SIG-M5 treated with dmso at 0.1 percent for 504 hours (cell line): ENCODE results near the gene ANKHD1.
A peak's percentile ranks its signal among the peaks of the same experiment; 100 is the strongest.
"Not testable (repeated sequence)": the region's sequence is repeated elsewhere in the genome, so short reads cannot be mapped to it uniquely, and the experiment has no call there.

Experiments
- DNase-seq: peaks from one replicate; lab custom pipeline; 2025; ENCODE audit not compliant: unreplicated experiment; lab: John Stamatoyannopoulos, UW

The ANKHD1 gene

DNA sequence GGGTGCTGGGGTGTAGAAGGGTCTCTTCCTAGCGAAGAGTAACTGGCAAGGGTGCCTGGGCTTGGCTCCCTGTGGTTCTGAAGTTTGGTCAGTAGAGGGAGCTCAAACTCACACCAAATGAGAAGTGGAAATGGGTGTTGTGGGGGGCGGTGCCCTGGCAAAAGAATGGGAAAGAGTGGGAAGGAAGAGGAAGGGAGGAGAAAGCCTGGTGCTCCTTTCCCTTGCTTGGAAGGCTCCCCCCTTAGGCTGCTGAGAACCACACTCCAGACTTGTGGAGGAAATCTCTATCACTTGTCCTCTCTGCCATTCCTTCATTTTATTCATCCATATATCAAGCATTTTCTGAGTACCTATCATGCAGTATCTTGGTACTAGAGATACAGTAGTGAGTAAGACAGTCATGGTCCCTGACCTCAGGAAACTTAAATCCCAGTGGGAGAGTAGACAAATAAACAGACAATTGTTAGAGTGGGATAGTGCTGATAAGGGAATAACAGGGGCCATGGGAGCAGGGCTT lies 28.6 kb upstream of the ANKHD1 start:
- peak; percentile 14 for DNase-seq

DNA sequence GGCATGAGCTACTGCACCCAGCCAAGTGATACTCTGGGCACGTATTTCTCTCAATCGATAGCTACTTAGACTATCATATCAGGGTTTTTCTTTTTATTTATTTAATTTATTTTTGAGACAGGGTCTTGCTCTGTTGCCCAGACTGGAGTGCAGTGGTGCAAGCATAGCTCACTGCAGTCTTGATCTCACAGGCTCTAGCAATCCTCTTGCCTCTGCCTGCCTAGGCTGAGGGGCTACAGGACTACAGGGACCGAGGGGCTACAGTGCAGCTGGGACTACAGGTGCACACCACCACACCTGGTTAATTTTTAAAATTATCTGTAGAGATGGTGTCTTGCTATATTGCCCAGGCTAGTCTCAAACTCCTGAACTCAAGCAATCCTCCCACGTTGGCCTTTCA lies 20.3 kb upstream of the ANKHD1 start:
- DNase-seq: no peak

DNA sequence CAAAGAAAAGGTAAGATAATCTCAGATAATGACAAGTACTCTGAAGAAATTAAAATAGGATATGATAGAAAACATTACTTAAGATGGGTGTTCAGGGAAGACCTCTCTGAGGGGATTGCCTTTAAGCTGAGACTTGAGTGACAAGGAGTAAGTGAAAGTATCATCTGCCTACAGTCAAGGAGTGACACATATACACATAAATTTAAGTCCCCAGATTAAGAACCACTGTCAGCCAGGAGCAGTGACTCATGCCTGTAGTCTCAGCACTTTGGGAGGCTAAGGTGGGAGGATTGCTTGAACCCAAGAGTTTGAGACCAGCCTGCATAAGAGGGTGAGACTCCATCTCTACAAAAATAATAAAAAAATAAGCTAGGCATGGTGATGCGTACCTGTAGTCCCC lies 19.7 kb upstream of the ANKHD1 start:
- DNase-seq: no peak

DNA sequence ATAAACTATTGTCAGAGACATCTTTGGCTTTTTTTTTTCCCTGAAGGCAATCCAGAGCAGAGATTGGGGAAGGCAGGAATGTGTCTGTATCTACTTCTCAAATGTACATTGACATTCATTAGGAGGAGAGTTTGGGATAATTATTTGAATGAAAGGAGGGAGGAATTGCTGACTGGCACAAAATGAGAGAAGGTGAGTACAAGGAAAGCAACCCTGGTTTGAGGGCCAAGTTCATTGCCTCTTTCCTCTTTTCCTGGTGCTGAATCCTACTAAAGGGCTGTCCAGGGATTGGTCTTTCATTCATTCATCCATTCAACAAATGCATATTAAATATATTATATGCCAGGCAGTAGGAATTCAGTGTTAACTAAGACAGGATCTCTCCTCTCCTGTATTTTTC lies 18.8 kb upstream of the ANKHD1 start:
- DNase-seq: no peak

DNA sequence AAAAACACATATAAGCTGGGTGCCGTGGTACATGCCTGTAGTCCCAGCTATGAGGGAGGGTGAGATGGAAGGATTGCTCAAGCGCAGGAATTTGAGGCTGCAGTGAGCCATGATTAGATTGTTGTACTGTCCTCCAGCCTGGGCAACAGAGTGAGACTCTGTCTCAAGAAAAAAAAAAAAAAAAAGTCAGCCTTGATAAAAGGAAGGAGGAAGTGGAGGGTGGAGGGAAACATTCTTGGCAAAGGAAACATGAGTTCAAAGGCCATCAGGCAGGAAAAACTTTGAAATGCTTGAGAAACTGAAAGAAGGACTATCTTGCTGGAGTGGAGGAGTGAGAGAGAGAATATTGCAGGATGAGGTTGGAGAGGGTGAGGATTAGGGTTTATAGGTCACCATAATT lies 18.3 kb upstream of the ANKHD1 start:
- DNase-seq: no peak

DNA sequence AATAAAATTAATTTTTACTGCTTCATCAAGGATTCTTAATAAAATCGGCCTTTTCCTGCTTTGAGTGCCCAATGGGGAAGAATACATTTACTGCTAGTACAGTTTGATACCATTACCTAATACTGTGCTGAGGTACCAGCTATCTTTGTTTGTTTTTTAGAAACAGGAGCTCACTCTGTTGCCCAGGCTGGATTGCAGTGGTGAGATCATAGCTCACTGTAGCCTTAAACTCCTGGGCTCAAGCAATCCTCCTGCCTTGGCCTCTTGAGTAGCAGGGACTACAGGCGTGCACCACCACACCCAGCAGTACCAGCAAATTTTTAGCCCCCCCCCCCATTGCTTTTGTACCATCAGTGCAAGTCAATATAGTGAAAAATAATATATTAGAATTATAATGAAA lies 13.6 kb upstream of the ANKHD1 start:
- DNase-seq: no peak

DNA sequence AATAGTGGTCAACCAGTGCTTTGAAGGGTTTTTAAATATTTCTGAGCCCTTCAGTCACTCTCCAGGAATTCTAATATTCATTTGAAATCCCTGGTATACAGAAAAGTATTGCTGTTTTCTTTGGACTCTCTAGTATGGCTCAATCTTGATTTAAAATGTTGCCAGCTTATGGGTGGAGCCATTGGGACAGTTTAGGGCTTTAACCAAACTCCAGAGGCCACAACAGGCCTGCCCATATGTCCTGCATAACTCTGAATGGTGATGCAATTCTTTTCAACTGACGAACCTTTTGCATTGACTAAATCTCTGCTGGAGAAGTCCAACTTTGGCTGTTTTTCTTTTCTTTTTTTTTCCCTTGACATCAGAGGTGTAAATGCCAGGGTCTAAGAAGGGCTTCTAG lies 10.3 kb upstream of the ANKHD1 start:
- no peak for DNase-seq

DNA sequence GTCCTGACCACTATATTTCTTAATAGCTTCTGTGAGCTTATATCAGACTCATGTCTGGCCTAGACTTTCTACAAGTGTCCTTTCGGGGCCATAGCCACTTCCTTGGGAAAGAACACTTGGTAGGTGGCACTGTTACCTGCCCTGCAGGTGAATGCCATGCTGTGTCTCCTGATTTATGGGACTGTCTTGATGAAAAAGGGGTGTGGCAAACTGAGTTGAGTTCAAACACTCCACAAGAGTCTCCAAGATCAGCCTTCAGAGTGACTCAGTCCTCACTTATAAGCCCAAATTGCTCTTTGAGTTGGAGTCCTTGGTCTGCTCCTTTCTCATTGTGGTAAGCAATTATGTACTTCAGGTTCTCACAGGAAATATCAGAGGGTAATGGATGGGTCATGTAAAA lies 9.9 kb upstream of the ANKHD1 start:
- DNase-seq: no peak

DNA sequence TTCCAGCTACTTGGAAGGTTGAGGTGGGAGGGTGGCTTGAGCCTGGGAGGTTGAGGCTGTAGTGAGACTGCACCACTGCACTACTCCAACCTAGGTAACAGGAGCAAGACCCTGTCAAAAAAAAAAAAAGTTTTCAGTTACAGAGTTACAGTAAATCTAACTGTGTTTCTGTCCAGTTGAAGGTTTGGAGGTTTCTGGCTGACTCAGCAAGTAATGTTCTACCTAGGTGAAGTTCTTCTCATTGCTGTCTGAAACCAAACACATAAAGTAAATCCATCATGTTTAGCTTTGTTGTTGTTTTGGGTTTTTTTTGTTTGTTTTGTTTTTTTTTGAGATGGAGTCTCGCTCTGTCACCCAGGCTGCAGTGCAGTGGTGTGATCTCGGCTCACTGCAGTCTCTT lies 7.9 kb upstream of the ANKHD1 start:
- DNase-seq: no peak

DNA sequence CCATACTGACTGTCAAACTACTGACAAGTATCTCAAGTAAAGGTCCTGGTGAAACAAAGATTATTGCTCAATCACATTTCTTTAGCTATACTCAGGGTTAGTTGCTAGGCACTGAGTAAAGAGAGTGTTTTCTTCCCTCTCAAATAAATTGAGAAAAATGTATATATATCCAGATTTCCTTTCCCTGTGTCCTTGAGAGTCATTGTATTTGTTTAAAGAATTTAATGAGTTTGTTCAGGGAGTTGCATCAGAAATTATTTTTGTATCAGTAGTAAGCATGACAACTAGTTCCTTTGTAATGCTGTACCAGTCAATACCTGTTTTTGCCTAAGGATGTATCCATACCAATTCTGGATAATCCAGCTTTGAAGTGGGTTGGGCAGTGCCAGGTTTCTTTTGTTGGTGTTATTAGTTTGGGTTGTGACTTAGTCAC lies 3.2 kb upstream of the ANKHD1 start:
- DNase-seq: peak; percentile 69

DNA sequence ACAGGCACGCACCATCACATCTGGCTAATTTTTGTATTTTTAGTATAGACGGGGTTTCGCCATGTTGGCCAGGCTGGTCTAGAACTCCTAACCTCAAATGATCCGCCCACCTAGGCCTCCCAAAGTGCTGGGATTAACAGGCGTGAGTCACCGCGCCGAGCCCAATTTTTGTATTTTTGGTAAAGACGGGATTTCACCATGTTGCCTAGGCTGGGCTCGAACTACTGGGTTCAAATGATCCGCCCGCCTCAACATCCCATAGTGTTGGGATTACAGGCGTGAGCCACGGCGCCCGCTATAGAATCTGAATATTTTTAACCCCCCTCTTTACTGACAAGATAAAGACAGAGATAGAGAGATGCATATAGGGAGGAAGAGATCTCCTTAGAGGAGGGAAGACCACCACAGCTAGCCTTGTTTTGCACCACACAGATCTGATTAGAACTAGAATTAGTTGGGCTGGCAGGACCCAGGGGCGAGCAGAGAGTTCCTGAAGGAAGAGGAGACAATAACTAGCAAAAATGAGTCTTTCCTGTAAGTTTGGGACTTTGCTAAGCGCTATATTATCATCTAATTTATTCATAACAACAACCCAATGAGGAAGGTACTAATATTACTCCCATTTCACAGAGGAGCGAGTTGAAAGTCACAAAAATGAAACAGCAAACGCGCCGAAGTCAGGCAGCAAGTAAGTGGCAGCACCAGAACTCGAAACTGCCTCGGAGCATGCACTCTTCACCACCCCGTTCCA lies 1.5 kb upstream of the ANKHD1 start:
- peak; percentile 54 for DNase-seq

DNA sequence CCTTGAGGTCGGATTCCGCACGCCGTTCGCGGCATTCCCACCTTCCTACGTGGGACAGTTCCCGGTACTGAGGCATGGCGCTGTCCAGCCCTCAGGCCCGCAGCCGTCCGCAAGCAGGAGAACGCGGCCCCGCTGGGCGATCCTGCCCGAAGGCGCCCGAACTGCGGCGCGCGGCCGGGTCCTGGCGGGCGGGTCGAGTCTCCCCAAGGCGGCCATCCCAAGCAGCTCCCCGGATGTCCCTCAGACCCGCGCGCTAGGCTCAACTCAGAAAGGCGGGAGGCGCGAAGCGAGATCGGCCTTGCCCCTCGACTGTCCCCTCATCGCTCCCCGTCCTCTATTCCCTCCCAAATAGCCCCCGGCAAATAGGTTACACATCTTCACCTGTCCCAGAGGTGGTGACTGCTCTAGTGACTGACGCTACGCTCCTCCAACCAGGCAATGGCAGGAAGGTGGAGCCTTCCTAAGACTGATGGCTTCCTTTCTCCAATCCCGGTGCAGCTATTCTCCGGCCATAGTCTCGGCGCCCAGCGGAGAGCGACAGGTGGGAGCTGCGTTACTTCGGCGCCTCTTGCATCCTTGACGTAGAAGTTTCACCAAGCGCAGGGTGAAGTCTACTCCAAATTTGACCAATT lies 787 bp upstream of the ANKHD1 start:
- DNase-seq: peak; percentile 96

DNA sequence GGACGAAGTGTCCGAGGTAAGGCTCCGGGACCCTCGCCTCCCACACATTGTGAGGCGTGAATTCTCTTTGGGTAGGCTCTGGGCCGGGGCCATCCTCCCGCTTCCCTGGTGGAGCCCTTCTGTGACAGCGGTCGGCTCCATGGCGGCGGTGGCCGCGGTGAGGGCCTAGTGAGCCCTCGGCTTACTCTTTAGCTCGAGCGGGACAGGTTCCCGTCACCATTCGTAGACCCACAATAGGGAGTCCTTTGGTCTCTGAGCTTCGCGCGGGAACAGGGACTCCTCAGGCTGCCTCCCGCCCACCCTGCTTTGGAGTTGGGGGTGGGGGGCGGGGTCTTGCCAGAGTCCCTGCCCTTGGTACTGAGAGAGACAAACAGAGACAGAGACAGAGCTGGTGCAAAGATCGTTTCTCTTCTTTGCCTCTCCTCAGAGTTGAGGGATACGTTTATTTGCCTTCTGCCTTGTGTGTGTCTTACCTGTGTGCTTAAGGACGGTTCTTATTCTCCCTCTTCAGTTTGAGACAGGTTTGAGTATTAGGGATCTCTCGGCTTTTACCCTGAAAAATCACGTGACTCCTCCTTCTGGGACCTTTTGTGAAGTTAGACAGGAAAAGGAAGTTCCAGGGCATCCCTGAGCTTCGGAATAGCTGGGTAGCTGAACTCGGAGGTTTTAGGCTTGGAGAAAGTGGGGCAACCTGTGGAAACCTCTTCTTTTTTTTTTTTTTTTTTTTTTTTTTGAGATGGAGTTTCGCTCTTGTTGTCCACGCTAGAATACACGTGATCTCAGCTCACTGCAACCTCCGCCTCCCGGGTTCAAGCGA lies 833 bp downstream of the ANKHD1 start:
- DNase-seq: peak; percentile 85

DNA sequence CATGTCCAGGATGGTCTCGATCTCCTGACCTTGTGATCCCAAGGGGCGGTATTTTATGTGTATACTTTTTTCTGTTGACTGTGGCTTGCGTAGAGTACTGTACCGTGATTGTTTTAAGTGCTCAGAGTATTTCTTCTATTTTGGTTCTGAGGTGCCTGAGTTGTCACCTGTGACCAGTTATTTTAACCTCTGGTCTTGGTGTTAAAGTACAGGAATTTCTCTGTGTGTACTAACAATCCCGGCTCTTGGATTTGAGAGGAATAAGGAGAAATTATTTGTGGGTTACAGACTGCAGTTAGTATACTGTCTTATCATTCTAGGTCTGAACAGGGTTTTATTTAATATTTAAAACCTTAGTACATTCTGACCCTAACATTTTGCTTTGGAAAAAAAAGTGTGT lies 2.0 kb downstream of the ANKHD1 start:
- no peak for DNase-seq

DNA sequence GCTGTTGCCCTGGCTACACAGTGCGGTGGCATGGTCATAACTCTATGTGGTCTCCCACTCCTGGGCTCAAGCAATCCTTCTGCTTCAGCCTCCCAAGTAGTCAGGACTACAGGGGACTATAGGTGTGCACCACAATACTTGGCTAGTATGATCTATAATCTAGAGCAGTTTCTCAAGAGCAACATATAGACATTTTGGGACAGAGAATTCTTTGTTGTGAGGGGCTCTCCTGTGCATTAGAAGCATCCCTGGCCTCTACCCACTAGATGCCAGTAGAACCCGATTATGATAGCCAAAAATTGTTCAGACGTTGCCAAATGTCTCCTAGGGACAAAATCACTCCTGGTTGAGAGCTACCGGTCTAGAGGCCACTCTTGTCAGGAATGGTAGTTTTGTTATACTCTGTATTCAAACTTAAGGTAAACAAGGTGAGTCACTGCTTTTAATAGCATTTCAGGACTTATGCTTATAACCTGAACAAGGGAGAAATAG lies 7.2 kb downstream of the ANKHD1 start:
- no peak for DNase-seq

DNA sequence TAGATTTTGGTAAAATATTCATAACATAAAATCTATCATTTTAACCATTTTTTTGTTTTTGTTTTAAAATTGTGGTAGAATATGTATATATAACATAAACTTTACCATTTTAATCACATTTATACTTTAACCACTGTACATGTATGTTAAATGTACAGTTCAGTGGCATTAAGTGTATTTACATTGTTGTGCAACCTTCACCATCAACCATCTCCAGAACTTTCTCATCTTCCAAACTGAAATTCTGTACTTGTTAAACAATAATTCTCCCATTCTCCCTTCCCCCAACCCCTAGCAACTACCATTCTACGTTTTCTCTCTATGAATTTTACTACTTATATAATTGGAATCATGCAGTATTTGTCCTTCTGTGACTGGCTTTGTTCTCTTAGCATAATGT lies 11.6 kb downstream of the ANKHD1 start:
- no peak for DNase-seq

DNA sequence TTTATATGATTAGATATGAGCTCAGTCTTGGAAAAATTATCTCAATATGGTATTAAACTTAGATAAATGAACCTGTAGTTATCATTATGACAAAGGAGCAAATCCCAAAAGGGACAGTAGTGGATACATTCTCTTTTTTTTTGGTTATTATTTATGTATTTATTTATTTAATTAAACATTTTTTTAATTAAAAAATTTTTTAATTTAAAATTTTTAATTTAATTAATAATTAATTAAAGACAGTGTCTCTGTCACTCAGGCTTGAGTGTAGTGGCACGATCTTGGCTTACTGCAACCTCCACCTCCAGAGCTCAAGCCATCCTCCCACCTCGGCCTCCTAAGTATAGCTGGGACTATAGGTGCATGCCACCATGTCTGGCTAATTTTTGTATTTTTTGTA lies 15.6 kb downstream of the ANKHD1 start:
- DNase-seq: no peak

DNA sequence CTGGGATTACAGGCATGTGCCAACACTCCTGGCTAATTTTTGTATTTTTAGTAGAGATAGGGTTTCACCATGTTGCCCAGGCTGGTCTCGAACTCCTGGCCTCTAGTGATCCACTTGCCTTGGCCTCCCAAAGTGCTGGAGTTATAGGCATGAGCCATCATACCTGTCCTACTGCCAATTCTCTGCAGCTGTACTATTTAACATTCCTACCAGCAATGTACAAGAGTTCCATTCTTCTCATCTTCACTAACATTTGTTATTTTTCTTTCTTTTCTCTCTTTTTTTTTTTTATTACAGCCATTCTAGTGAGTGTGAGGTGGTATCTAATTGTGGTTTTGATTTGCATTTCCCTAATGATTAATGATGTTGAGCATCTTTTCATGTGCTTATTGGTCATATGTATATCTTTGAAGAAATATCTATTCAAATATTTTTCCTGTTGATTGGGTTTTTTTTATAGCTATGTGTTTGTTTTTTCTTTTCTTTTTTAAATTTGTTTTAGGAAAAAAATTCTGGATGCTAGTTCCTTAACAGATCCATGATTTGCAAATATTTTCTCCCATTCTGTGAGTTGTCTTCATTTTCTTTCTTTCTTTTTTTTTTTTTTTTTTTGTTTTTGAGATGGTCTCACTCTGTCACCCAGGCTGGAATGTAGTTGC lies 17.4 kb downstream of the ANKHD1 start:
- DNase-seq: no peak

DNA sequence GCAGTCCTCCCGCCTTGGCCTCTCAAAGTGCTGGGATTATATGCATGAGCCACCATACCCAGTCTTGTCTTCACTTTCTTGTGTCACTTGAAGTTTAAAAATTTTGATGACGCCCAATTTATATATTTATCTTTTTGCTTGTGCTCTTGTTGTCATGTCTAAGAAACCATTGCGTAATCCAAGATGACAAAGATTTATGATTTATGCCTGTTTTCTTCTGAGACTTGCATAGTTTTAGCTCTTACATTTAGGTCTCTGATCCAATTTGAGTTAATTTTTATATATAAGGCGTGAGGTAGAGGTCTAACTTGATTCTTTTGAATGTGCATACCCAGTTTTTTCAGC lies 18.6 kb downstream of the ANKHD1 start:
- no peak for DNase-seq

DNA sequence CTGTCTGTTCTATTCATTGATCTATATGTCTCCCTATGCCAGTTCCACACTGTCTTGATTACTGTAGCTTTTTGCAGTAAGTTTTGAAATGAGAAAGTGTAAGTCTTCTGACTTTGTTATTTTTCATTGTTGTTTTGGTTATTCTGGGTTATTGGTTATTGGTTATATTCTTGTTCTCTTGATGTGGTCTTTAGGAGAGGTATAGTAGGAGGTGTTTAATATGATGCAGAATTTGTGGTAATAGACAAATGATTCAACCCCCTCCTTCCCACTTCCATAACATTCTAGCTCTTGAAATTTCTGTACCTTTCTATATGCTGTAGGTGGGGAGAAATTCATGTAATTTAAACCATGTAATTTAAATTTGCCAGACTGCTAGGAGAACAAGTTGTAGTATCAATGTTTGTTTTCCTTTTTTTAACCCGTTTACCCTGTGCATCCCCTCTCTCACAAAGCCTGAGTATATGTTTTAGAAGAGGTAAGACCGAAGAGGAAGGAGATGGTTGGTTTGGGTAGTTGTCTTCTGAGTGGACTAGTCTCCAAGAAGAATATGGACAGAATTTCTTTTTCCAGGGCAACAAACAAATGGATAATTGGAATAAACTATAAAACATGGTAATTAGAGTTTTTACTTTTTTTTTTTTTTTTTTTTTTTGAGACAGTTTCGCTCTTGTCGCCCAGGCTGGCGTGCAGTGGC lies 19.2 kb downstream of the ANKHD1 start:
- no peak for DNase-seq

DNA sequence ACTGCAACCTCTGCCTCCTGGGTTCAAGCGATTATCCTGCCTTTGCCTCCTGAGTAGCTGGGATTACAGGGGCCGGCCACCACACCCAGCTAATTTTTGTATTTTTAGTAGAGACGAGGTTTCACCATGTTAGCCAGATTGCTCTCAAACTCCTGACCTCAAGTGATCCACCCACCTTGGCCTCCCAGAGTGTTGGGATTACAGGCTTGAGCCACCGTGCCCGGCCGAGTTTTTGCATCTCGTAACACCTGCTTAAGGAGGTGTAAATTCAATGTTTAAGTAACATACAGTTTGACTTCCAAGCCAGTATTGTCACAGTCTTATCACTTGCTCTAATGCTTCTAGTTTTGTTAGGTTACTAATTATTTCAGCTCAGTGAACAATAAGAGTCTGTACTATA lies 19.7 kb downstream of the ANKHD1 start:
- DNase-seq: not testable (repeated sequence)
